DMS79 (cell line): ENCODE measurements around the gene ADH6.
"Not testable (repeated sequence)": the region's sequence is repeated elsewhere in the genome, so short reads cannot be mapped to it uniquely, and the experiment has no call there.

ENCODE experiments used
- DNase-seq: peaks from one replicate; lab custom pipeline; 2025; lab: John Stamatoyannopoulos, UW

The ADH6 gene

GRCh38 chr4:99190336-99190735 is 28.7 kb downstream of the ADH6 start:
- DNase-seq: no peak

DNA sequence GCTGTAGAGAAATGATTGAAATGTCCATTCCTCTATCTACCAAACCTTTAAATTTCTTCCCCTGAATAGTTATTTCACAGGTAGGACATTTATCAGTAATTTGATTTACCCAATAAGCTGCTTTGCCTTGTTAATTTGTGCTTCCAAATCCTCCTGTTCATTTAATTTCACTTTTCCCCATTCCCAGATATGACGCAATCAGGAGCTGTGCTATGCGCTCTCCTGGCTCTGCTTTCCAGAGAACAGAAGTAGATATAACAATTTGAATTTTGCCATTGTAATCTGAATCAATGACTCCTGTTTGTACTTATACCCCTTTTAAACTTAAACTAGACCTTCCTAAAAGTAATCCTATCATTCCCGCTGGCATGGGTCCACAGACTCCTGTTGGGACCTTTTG is 29.1 kb downstream of the ADH6 start:
- DNase-seq: not testable (repeated sequence)

- DNase-seq: no peak
Observed at GRCh38 chr4:99186029-99186428, 33.0 kb downstream of the ADH6 start.

DNA sequence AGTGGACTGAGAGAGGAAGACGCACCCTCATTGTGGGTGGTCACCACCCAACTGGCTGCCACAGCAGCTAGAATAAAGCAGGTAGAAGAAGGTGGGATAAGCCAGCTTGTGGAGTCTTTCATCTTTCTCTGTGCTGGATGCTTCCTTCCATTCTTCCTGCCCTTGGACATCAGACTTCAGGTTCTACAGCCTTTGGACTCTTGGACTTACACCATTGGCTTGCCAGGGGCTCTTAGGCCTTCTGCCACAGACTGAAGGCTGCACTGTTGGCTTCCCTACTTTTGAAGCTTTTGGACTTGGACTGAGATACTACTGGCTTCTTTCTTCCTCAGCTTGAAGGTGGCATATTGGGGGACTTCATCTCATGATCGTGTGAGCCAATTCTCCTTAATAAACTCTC is 33.5 kb downstream of the ADH6 start:
- no peak for DNase-seq

GRCh38 chr4:99180382-99181070 is 38.5 kb downstream of the ADH6 start:
- DNase-seq: no peak

GRCh38 chr4:99179626-99180025 is 39.4 kb downstream of the ADH6 start:
- DNase-seq: no peak

- no peak for DNase-seq
Observed at GRCh38 chr4:99179178-99179577, 39.9 kb downstream of the ADH6 start.

- DNase-seq: no peak
Observed at GRCh38 chr4:99166544-99166943, 52.5 kb downstream of the ADH6 start.

DNA sequence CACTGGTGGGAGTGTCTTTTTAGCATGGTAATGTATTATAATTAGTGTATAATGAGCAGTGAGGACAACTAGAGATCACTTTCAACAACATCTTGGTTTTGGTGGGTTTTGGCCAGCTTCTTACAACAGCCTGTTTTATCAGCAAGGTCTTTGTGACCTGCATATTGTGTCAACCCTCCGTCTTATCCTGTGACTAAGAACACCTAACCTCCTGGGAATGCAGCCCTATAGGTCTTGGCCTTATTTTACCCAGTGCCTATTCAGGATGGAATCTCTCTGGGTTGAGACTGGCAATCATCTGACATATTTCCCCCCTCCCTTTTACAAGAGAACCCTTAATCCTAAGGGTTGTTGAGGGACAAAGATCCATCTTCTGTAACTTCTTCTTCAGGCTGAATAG is 53.1 kb downstream of the ADH6 start:
- no peak for DNase-seq

GRCh38 chr4:99161373-99162099 is 57.5 kb downstream of the ADH6 start:
- DNase-seq: no peak

DNA sequence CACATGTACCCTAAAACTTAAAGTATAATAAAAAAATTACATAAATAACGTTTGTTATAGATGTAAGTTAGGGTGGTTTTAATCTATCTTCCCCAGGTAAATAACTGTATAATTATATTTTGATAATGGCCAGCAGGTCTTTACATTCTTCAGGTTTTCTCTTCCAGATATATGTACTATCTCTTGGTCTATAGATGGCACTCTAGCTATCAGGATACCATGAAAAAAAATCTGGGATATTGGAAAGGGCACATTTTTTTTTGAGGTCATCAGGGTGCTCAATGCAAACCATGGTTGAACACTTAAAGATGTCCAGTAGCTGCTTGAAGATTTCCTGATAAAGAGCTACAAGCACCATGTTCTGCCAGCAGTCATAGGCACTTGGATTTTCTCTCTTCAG is 59.3 kb downstream of the ADH6 start:
- no peak for DNase-seq

DNA sequence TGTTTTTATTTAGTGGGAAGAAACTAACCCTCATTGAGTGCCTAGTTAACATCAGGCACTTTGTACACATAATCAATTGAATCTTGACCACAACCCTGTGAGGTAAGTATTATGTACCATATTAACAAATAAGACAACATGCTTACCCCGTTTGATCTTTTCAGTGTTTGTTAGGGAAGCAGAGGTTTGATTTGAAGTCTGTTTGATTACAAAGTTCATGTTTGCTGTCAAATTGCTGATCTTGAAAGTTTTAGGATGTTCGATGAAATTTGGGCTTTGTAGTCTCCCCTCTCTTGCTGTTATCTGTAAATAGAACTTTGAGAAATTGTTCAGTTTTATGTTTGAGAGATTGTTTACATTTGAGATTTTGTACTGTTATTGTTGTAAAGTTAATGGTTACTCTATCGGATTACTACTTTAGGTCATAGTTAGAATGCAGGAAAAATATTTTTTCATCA is 61.5 kb downstream of the ADH6 start:
- no peak for DNase-seq

DNA sequence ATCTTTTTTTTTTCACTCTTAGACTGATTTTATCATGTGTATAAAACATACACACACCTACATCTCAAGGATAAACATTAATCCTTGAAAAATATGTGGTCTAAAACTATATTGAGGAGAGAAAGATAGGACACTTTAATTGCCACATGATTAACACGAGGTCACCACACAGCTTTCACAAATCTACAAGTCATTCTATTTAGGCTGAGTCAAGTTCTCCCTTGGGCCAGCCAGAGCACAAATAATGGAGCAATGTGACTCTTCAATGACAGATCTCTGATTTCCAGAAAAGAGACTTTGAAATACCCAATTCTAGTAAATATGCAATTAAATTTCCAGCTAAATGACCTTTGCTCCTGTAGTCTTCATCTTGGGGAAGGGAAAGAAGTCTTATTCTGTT is 62.1 kb downstream of the ADH6 start:
- no peak for DNase-seq

DNA sequence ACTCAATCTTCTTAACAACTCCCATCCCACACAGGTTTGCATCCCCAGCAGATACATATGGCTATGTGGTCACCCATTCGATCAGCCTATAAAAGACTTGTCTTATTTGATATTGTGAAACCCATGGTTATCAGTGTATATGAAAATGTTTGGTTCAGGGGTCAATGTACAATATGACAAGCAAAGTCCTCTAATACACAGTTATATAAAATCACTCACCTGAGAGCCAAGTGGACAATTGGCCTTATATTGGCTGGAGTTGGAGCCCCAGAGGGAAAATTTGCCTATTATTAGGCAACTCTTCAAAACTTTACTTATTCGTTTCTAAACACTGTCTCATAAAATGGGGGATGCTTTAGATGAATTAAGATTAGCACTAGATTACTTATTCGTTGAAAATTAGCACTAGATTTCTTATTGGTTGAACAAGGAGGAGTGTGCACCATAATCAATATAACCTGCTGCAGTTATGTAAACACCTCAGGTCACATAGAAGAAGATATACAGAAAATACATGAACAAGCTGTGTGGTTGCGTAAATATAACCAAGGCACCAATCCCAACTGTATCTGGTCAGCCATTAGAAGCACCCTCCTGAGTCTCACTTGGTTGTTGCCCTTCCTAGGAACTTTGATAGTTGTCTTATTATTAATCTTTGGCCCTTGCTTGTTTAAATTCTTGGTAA is 64.2 kb downstream of the ADH6 start:
- DNase-seq: no peak
